Breast epithelium (tissue), 3 donors: ENCODE data around the gene U2AF1L4.

Experiments
- POLR2A ChIP-seq: fragments of 450-650 bp; IDR thresholded peaks from one replicate; pipeline ENCODE4 v1.6.1; 2016; ENCODE audit warnings: antibody characterized with exemption, mild to moderate bottlenecking, moderate library complexity
- POLR2AphosphoS5 ChIP-seq, 3 donors: sonication (generic); formaldehyde crosslinking; IDR thresholded peaks; one replicate each; pipeline ENCODE4 v1.6.1; 2017; ENCODE audit warnings: antibody characterized with exemption in 3 of 3
- TF ChIP-seq, protein P1 (sequence below), 3 donors: fragments of 450-650 bp; IDR thresholded peaks; one replicate each; pipeline ENCODE4 v1.5.1; 2016 to 2017; ENCODE audit warnings: antibody characterized with exemption in 3 of 3, mild to moderate bottlenecking in 3 of 3, moderate library complexity in 3 of 3

DNA sequence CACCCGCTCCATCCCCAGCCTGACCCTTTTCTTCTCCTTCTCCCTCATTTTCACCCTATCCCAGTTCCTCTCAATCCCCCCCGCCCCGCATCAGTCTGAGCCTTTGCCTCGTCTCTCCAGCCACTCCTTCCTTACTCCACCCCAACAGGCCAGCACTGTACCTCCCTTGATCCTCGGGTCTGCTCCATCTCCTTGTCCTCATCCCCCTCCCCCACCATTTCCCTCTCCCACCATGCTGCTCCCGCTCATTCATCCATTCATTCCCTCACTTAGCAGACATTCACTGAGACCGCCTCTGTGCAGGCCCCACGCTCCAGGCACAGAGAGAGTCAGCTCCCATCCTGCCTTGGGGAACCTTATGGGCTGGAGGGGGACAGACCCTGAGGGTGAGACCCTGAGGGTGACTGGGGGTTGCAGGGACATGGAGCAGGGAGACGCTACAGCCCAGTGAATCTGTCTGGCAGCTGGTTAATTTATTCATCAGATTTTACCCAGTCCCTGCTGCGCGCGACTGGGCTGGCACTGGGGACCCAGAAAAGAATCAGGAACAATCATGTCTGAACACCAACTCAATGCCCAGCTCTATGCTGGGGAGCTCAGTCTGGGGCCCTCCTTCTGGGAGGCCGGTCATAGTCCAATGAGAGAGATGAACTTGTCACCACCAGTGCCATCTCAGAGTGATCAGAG is 31.0 kb upstream of the U2AF1L4 start:
- TF ChIP-seq, protein P1, sequence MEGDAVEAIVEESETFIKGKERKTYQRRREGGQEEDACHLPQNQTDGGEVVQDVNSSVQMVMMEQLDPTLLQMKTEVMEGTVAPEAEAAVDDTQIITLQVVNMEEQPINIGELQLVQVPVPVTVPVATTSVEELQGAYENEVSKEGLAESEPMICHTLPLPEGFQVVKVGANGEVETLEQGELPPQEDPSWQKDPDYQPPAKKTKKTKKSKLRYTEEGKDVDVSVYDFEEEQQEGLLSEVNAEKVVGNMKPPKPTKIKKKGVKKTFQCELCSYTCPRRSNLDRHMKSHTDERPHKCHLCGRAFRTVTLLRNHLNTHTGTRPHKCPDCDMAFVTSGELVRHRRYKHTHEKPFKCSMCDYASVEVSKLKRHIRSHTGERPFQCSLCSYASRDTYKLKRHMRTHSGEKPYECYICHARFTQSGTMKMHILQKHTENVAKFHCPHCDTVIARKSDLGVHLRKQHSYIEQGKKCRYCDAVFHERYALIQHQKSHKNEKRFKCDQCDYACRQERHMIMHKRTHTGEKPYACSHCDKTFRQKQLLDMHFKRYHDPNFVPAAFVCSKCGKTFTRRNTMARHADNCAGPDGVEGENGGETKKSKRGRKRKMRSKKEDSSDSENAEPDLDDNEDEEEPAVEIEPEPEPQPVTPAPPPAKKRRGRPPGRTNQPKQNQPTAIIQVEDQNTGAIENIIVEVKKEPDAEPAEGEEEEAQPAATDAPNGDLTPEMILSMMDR (IDR thresholded peaks at IDR 0.05), result no peak
- TF ChIP-seq POLR2A (no peak), POLR2AphosphoS5 (IDR thresholded peaks at IDR 0.05) (no peak)
